Measurements from ENCODE around the gene TMED10.

GRCh38 chr14:75190023-75190422 is 13.6 kb upstream of the TMED10 start:
- TF ChIP-seq CTCF (IDR thresholded peaks at IDR 0.05) = no peak
- no peak for TF ChIP-seq POLR2A (IDR thresholded peaks at IDR 0.05)
